NOMO-1 treated with DMSO at 0.1 percent for 48 hours (cell line): ENCODE measurements around the gene TAOK3.
A peak's percentile ranks its signal among the peaks of the same experiment; 100 is the strongest.
"Not testable (repeated sequence)": the region's sequence is repeated elsewhere in the genome, so short reads cannot be mapped to it uniquely, and the experiment has no call there.

Source experiments
- DNase-seq: peaks from one replicate; lab custom pipeline; 2025; ENCODE audit not compliant: unreplicated experiment; lab: John Stamatoyannopoulos, UW

TAOK3 gene

DNA sequence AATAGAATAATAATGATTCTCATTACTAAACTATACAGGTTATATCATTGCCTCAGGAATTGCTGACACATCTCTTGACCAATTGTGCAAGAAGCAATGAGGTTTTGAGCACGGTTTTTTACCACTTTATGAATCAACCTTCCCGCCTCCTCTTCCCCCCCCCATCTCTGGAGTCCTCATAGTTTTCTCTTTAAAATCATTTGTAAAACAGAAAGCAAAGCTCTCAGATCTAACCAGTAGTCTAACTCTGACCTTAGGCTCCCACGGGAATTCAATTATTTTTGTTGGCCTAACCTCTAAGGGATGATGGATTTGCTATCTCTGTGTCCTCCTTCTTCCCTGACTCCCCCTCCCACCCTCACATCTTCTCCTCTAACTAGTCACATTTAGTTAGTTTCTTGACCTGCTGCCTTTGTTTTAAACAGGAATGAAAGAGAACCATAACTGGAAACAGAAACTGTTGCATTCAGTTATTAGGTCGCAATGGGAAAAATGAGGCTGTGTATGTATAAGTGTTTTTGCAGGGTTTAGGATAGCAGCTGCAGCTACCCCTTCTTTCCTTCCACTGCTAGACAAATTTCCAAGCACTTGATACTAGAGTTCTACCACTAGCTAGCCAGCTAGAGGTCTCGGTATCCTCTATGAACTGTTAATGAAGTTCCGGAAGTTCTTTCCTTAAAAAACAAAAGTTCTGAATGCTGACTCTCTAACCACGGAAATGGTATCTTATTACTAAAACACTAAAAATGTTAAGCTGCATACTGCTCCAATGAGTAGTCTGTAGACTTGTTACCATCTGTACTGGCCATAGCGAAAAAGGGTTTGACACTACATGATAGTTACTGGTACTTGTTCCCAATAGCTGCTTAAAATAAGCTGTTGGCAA lies 65.4 kb downstream of the TAOK3 start:
- DNase-seq, result peak; percentile 88

DNA sequence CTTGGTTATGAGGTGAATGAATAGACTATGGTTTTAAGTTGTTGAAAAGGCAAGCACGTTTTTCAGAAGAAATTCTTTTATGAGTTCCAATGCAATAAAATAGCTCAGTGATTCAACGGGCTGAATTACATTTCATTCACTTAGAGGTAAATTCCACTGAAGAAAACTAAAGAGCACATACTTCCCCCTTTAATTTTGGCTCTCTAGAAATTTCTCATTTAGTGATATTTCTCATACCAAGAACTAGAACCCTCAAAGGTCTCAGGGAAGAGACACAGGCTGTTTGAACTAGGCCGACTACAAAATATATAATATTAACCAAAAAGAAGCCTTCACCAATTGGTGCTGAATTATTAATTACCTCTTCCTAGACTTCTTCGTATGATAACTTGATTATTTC lies 68.6 kb downstream of the TAOK3 start:
- DNase-seq, result no peak

DNA sequence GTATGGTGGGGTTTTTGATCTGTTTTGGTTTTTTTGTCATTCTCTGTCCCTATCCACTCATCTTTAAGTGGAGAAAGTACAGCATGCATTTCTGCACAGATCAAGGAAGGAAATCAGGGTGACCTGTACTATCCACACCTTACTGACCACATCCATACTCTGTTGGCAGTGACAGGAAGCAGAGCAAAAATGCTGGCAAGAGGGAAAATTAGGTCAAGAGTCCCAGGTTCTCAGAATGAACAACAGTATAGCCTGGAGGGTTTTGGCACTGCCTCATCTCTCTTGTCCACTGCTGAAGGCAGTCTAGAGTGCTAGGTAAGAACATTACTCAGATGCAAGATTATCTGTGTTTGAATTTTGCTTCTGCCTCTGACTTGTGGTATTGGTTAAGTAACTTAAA lies 70.7 kb downstream of the TAOK3 start:
- no peak for DNase-seq

DNA sequence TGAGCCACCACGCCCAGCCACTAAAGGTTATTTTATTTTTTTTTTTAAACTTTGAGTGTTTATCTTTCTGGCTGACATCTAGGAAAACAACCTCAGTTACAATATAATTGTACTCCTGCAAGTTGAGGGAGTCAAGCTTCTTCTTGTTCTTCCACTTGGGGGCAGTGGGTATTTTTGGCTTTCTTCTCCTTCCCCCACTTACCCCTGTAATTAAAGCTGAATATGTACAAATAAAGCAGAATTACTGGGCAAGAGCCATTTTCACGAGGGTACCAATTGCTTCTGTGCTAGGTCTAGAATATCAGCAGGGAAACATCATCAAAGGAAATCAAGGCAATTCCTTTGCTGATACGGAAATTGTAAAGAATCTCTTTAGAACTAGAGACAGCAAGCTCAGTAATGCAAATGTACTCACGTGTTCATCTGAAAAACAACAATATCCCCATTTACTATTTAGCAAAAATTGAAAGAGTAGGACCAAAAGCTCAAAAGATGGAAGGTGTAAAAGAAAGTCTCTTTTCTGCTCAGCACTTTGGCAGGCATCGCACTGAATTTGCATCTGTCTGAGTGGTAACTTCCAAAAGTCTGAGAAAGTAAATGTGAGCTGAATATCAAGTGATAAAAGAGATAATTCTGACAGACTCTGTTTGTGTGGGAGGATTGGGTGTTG lies 72.8 kb downstream of the TAOK3 start:
- DNase-seq, result no peak

DNA sequence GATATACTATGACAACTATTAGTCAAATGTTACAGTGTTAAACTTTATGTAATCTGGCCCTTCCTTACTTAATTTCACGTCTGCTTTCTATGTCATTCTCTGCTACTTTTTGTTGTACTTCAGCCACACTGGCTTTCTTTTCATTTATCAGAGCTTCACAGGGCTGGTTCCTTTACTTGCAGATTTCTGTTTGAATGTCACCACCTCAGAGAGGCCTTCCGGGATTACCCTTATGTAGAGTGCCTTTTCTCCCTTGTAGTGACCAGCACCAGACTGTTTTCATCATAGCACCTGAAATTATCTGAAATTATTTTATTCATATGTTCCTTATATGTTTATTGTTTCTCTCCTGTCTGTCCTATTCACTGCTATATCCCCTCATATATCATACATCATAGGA lies 75.4 kb downstream of the TAOK3 start:
- no peak for DNase-seq

DNA sequence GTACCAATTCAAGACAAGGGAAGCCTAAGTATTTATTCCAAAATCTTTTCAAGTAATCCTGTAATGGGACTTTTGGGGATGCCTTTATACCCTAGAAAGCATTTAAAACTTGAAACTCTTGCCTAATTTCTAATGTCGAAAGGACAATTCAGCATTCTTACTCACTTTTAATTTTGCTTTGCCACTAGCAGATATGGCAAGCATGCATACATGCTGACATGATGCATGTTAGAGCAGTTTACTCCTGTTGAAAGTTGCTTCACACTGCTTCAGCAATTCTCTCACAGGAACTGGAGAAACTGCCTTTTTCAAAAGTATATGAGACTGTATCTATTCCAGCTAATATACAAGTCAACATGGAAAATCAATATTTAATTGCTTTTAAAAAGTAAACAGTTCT lies 79.9 kb downstream of the TAOK3 start:
- no peak for DNase-seq

DNA sequence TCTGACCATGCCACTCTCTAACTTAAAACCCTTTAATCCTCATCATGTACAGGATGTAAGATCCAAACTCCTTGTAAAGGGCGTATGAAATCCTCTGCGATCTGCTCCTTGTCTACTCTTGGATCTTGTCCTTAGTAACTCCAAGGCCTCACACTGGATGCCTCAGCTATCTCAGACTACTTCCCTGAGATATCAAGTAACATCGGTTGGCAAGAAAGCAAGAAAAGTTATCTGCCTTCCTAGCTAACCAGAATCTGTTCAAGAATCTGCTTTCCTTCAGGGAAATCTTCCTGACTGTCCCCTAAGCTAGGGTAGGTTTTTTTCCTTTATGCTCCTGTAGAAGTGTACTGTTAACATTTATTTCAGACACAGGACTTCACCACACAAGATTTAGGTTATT lies 82.6 kb downstream of the TAOK3 start:
- no peak for DNase-seq

DNA sequence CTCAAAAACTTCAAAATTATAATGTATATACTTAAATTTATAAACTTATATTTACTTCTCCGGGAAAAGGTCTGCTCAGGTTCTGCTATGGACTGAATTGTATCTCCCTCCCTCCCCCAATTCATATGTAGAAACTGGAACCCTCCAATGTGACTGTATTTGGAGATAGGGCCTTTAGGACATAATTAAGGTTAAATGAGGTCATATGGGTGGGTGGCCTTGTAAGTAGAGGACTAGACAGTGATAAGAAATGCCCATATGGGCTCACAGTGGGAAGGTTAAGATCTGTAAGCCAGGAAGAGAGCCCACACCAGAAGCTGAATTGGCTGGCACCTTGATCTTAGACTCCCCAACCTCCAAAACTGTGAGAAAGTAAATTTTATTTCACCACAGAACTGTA lies 84.5 kb downstream of the TAOK3 start:
- no peak for DNase-seq

DNA sequence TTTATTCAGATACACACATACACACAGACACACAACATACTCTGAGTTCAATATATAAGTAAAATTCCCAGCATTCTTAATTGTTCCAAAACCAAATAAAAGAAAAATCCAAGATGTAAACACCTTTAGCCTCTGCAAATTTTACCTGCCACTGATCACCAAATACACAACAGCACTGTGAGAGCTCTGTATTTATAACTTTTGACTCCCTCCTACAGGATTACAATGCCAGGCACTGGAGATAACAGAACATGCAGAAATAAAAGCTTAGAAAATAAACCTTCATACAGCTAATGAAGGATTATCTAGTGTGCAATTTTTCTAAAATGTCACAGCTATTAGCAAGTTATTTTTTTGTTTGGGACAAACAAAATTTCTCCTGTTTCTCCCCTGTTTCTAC lies 85.0 kb downstream of the TAOK3 start:
- DNase-seq, result no peak

DNA sequence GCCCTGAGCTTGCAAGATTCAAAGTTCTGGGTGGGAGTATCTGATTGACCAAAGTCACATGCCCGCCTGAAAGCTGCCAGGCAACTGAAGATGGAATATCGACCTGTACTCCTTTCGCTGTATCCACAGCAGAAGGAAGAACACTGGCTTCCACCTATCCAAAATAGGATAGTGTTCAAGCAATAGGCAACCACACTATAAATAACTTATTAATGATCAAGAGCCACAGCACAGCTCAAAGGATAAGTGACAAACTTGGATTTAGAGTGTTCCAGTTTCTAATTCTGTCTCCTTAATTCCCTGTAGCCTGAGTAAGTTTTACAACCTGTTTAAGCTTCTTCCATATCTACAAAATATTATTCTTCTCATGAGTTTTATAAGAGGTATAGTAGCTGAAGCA lies 89.9 kb downstream of the TAOK3 start:
- DNase-seq, result no peak

DNA sequence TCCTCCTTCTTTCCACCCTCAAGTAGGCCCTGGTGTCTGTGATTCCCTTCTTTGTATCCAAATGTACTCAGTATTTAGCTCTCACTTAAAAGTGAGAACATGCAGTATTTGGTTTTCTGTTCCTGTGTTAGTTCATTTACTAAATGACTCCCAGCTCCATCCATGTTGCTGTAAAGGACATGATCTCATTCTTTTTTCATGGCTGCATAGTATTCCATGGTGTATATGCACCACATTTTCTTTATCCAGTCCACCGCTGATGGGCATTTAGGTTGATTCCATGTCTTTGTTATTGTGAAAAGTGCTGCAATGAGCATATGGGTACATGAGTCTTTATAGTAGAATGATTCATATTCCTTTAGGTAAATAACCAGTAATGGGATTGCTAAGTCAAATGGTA lies 94.4 kb downstream of the TAOK3 start:
- DNase-seq, result not testable (repeated sequence)

DNA sequence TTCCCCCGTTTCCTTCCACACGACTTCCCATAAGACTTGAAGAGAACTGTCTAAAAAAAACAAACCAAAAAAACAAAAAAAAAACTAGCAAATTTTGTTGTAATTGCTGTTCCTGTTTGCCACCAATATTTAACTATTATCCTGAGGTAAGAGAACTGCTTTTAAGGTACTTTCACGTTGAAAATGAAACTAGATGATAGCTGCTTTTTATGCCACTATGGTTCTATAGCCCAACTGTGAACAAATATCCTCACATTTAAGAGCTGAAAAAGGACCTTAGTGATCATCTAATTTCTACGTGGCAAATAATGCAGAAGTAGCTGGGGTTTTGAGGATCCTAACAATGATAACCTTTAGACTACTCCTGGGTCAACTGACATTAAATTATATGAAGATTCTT lies 98.6 kb downstream of the TAOK3 start:
- DNase-seq, result no peak

DNA sequence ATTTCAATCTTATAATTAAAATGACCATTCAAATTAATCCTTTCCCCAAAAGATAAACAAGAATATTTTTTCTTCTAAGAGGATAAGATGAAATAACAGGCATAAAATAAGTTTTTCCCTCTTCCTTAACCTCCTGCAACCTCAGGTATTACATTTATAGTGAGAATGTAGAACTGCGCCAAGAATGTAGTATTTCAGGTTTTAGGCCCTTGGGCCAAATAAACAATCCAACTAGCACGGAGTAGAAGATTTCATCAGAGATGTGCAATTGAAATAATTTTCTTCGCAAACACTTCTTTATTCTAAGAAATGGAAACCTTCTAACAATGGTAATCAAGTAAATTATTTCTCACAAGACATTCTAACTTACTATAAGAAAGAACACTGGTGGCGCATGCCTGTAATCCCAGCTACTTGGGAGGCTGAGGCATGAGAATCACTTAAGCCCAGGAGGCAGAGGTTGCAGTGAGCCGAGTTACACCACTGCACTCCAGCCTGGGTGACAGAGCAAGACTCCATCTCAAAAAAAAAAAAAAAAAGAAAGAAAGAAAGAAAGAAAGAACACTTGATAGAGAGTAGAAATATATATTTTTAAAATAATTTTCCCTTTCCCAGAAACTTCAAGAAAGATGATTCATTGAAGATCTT lies 100.8 kb downstream of the TAOK3 start:
- DNase-seq, result no peak

DNA sequence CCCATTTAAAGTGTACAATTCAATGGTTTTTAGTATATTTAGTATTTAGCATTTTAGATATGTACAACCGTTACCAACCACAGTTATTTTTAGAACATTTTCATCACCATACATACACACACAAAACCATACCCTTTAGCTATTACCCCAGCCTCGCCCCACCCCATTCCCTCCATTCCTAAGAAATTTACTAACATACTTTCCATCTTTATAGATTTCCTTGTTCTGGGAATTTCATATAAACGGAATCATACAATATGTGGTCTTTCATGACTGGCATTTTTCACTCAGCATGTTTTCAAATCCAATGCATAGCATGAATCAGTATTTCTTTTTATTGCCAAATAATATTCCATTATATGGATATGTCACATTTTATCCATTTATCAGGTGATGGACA lies 101.5 kb downstream of the TAOK3 start:
- DNase-seq, result no peak

DNA sequence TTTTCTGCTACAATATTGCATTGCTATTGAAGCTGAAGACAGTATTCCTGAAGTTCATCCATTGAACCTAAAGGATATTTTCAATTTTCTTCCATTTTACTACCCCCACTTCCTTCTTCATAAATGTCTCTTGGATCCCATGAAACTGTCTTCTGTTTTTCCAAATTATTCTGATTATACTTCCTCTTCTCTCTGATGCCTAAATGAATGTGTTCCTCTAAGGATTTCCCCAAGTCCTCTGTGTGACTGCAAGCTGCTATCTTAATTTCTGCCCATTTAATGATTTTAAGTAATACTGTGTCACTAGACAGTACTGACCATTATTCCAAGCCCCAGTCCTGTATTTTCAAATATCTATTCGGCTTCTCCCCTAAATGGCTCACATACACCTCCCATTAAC lies 102.9 kb downstream of the TAOK3 start:
- no peak for DNase-seq

DNA sequence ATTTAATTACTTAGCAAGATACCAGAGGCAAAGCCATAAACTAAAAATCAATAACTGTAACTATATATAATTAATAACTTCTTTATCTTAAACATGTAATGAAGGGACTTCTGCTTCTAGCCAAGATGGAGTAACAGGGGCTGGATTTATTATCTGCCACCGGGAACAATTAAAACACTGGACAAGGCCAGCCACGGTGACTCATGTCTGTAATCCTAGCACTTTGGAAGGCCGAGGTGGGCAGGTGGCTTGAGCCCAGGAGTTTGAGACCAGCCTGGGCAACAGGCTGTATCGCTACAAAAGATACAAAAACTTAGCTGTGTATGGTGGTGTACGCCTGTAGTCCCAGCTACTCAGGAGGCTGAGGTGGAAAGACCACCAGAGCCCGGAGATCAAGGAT lies 113.6 kb downstream of the TAOK3 start:
- no peak for DNase-seq

DNA sequence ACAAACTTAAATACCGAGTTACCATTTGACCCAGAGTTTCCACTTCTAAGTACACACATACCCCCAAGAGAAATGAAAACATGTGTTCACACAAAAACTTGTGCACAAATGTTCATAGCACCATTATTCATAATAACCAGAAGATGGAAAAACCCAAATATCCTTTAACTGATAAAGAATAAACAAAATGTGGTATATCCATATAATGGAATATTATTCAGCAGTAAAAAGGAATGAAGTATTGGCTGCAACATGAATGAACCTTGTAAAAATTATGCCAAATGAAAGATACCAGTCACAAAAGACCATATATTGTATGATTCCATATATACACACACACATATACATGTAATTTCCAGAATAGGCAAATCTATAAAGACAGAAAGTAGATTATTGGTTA lies 116.4 kb downstream of the TAOK3 start:
- DNase-seq, result no peak

DNA sequence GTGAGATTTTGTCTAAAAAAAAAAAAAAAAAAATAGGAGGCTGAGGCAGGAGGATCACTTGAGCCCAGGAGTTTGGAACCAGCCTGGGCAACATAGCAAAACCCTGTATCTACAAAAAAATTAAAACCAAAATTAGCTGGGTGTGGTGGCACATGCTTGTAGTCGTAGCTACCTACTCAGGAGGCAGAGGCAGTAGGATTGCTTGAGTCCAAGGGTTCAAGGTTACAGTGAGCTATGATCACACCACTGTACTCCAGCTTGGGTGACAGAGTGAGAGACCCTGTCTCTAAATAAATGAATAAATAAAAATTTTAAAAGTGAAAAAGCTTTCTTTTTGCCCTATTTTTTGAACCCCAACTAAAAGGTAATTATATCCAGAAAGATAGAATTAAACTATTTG lies 123.2 kb downstream of the TAOK3 start:
- DNase-seq, result no peak

DNA sequence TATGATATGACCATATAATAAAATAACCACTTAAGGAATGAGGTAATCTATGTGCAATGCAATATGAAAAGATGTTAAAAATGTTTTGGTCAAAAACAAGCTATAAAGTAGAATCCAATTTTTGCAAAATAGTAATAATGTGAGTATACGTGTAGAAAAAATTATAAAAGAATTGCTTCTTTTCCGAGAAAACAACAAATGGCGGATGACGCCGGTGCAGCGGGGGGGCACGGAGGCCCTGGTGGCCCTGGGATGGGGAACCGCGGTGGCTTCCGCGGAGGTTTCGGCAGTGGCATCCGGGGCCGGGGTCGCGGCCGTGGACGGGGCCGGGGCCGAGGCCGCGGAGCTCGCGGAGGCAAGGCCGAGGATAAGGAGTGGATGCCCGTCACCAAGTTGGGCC lies 126.8 kb downstream of the TAOK3 start:
- not testable (repeated sequence) for DNase-seq

DNA sequence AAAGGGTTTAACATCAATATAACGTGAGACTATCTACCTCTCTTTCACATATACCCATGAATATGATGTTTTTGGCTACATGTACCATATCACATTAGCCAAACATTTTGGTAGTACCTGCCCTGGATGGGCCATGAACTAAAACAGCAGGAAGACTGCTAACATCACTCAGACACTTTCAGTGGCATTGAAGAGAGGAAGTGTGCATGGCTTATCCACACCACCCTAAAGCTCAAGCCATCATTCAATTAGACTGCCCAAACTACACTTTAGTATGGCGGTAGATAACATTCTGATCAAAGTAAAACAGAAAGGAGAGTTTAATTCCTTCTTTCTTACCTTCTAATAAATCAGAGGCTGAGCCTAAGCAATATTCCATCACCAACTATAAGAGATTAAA lies 133.8 kb downstream of the TAOK3 start:
- DNase-seq, result no peak

DNA sequence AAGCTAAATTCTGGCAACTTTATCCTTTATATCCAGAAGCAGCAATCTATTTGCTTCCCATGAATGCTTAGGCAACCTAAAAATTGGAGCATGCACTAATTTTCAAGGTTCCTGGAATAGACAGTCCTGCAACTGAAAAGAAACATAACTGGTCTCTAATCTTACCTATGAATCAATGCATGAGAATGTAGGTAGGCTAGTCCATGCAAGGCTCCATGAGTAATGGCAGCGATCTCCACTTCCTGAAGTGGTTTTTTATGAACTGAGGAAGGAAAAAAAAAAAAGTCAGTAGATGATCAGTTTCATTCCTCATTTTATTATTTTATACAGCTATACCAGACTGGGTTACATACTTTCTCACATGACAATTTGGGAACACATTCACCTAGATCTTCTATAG lies 134.8 kb downstream of the TAOK3 start:
- no peak for DNase-seq

DNA sequence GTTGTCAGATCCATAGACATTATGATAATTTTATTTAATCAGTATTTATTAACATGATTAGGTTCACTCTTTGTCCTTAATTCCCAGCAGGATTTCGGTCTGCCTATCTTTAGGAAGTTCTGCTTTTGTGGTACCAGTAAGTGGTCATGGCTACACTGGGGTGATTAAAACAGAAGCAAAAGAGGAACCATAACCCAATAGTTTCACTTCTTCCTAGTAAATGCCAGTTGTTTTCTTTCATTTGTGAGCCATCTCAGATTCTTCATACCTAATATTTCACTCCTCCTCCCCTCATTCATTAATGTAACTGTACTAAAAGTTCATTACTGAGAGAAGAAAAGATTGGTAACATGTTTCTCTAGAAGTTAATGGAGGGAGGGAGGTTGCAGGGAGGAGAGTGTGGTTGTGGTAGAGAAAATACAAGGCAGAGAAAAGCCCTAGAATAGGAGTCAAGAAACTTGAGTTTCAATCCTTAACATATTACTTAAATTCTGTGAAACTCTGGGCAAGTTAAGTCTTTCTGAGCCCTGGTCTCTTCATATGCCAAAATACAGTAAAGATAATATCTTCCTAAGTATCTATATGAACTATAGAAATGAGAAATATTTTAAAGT lies 135.5 kb downstream of the TAOK3 start:
- peak; percentile 91 for DNase-seq
